ENCODE measurements around the gene ZMIZ1. TPM values are rescaled to one million over a fixed set of nuclear protein-coding genes. Genes with fewer than 3 reads are reported as not detected.

ZMIZ1 gene
- total RNA-seq, 1 donor from 2014 or later = 29.5 TPM

DNA sequence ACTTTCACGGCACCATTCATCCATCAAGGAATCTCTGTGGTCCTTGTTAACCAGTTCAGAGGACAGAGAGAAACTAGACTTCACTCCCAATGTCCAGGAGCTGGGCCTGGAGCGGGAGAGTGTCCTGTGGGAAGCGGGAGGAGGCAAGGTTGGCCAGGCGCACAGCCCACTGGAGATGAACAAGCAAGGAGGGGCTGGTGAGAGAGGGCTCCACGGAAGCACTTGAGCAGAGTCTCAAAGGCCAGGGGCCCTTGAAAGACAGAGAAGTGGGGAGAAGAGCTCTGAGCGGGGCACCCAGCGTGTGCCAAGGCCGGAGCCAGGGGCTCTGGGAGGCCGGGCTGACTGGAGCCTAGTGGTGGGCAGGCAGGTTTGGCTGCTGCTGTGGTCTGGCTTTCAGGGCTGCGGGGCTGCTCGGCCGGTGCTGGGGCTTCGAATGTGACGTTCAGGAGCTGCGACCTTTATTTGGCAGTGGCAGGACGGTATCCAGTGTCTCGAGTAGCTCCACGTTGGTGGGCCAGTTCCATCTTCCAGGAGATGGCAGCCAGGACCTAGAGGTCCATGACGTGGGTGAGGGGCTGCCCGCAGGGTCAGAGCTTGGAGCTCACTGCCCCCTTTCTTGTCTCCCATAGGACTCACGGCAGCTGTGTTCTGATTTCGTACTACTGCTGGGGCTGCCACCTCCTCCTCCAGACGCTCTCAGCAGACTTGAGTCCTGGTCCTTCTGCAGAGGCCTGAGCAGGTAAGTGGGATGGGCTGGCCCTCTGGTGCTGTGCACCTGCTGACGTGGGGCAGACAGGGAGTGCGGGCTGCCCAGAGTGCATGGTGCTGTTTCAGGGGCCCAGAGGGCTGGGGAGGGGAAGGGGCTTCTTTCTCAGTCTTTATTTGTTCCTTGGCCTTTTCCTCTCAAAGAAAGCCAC lies 49.8 kb downstream of the ZMIZ1 start:
- no peak for DNase-seq

DNA sequence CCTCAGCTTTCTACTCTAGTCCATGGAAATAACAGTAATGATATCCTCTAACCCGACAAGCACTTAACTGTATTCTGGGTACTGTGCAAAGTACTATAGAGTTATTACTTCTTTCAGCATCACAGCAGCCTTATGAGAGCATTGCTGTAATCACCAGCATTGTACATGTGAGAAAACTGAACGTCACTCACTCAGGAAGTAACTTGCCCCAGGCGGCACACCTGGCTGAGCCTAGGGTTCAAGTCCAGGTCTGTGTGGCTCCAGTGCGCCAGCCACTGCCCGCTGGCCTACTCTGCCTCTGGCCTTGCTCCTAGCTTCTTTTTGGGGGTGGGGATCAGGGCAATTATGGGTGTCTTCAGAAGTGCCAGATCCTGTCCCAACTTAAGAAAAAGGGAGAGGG lies 50.5 kb downstream of the ZMIZ1 start:
- DNase-seq = no peak

DNA sequence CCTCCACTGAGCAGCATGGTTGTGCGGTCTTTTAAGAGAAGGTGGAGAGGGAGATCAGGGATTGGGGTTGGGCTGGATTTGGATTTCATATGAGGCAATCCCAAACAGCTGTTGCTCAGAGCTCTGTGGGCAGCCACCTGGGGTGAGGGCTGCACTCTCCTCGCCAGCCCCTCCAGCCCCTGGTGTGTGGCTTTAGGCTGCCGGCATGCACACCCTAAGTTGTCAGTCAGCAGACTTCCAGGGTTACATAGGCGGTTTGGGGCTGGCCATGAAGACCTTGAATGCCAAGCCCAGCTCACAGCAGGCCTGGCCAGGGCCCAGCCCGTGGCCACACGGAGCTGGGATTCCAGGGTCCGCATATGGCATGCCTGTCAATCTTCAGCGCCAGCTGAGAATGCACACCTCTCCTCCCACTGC lies 54.8 kb downstream of the ZMIZ1 start:
- DNase-seq = no peak

DNA sequence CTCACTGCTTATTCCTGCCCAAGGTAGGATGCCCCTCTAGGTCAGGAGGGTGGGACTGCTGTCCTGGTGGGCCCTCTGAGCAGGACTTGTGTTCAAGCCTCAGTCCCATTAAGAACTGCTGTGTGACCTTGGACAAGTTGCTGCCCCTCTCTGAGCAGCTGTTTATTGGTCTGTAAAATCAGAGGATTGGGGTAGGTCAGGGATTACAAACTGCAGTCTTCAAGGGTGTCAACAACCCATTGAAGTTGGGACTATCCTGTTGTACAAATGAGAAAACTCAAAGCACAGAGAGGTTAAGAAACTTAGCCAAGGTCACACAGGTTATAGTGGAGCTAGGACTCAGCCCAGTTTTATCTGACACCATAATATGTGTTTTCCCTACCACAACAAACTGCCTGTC lies 55.3 kb downstream of the ZMIZ1 start:
- DNase-seq = no peak

DNA sequence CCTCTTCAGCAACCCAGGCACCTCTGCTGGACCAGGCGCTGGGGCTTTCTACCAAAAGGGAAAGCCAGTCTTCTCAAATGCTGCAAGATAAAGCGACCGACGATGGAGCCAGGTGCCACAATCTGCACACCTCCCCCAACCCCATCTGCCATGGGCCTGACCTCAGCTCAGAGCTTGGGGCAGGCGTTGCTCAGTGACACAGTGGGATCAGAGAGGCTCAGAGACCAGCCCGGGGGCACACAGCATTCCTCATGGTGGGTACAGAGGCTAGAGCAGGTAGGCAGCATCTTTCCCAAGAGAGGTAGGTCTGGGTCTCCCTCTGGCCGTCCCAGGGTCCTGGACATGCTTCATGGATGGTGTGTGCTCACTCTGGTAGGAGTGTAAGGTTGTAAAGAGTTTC lies 56.3 kb downstream of the ZMIZ1 start:
- DNase-seq = no peak

DNA sequence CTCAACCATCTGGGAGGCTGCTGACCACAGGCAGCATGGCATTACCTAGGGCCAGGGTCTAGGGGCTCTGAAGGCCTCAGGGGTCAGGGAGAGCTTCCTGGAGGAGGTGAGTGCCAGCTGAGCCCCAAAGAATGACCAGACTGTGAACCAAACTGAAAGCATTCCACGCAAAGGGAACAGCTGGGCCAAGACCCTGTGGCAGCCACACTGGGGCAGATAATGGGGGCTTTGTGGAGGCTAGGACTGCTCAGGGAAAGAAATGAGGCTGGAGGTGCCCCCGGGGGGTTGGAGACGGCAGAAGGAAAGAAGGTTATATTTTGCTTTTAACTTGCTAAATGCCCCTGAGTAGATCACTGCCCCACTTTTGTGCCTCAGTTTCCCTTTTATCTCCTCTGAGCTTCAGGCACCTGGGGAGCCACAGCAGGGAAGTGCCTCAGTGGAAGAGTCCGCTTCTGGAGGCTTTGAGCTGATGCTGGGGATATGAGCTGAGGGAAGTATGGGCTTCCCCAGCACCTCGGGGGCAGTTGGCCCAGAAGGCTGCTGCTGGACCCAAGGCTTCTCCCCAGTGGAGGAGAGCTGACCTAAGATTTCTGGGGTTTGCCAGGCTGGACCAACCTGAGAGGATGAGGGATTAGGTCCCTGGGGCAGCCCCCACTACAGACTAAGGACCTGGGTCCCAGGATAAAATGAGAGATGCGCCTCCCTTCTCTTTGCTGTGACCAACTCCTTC lies 57.8 kb downstream of the ZMIZ1 start:
- no peak for DNase-seq

DNA sequence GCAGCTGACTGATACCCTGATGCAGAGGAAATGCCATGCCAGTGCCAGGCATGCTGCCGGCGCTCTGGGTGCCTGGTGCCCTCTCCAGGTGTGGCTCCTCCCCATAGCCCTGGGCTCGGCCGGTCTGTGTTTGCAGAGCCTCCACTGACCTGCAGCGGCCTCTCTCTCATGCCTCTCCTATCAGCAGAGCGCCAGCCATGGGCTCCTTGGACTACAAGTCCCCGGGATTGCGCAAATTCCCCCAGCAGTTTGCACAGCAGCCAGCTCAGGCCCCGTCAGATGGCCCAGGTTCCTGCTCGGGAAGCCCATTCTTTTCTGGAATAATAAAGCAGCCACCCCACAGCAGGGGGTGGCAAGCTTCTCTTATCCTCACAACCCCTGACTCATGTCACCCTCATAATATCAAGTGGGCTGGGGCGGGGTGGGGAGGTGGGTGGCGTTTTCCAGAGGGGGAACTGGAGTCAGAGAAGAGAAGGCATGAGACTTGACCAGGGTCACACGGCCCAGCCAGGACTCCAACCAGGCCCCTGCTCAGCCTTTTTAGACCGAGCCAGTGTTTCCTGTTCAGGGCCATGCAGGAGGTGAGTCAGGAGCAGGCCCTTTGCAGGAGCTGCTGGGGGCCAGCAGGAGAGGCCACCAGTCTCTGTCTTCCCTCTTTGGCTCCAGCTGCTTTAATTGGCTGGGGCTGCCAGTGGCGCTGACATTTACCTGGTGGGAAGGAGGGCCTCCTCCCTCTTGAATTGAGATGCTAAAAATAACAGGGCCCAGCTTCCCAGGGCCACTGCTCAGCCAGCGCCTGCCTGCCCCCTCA lies 58.6 kb downstream of the ZMIZ1 start:
- DNase-seq = no peak

DNA sequence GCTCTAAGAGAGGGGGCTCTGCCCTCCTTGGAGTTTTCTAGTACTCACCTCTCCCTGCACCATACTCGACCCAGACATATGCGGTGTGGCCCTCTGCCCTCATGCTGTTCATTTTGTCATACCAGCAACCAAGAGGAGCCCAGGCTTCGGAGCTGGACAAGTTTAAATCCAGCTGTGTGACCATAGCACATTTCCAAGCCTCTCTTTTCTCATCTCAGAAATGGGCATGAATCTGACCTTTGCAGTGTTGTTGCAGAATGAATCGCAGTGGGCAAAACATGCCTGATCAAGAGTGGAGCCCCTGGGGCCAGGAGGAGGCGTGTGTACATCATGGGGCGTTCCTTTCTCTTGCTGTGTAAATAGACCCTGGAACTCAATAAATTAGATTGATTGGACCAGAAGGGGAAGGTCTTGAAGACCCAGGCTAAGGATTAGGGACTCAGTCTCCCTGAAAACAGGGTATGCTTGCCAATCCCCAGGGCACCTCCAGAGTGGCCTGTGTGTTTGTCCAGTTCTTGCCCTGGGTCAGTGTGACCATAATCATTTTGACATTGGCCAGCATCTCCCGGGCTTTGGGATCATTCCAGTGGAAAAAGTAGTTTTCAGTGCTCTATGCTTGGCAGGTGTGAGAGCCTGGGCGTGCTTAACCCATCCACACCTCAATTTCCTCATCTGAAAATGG lies 59.6 kb downstream of the ZMIZ1 start:
- DNase-seq = no peak

DNA sequence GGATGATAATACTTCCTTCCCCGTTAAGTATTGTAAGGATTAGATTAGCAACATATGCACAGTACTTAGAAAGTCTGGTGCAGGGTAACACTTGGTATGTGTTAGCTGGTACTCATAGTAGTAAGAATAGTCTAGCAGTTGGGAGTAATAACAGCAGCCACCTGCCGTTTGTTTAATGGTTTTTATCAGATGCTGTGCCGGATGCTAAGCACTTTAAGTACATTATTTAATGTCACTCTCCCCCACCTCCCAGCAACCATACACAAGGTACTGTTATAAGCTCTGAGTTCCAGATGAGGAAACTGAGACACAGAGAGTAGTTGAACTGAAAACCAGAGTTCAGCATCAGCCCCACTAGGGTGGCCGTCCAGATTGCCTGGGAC lies 60.1 kb downstream of the ZMIZ1 start:
- no peak for DNase-seq

DNA sequence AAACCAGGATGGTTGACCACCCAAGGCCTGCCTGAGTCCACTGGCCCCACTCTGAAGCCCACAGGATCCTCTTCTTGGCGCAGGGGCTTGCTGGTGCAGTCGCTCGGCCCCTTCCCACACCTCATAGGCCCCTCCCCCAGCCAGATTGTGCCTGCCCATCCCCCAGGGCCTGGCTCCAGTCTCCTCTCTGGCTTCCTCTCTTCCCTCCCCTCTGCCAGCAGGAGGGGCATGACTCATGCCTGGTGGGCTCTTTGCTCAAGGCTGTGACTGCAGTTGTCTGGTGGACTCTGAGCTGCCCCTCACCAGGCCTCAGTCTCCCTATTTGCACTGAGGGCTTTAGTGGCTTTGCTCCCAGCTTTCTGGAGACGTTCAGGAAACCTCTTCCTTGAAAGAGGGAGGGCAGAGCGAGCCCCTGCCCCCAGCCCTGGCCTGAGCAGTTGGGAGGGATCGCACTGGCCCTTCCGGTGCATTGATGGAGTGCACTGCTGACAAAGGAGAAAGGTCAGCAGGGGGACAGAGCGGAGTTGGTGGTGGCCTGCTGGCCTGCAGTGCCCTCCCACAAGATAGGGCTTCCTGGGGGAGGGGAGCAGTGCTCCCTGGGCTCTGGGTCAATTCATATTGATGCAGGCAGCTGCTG lies 60.7 kb downstream of the ZMIZ1 start:
- DNase-seq = no peak

DNA sequence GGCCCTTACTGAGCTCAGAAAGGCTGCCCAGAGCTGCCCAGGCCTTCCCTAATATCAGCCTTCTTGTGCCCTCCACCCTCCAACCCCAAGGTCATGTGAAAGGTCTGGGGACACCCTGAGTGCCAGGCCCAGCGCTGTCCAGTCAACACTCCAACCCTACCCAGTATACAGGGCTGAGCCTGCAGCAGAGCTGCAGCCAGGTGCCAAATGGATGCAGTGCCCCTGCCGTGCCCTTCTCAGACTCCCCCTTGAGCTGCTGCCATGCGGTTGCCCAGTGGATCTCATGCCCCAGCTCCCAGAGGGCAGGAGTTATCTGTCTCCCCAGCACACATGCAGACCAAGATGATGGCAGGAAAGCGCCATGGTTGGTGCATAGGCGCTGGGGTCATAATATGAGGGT lies 61.5 kb downstream of the ZMIZ1 start:
- no peak for DNase-seq

DNA sequence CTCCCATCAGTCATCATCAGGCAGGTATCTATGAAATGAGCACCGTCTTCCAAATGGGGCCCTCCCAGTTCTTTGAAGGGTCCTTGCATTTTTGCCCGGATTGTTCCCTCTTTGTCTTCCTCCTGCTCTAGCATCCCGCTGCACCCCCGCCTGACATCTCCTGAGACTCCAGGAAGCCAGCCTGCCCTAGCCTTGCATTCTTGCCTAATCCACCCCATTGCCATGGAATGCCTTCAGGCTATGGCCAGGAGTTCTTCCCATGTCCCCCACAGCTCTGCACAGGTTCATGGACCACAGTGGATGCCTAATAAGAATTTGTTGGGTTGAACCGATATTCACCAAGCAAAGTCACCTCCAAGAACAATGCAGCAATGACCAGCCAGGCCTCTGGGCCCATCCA lies 62.1 kb downstream of the ZMIZ1 start:
- no peak for DNase-seq

DNA sequence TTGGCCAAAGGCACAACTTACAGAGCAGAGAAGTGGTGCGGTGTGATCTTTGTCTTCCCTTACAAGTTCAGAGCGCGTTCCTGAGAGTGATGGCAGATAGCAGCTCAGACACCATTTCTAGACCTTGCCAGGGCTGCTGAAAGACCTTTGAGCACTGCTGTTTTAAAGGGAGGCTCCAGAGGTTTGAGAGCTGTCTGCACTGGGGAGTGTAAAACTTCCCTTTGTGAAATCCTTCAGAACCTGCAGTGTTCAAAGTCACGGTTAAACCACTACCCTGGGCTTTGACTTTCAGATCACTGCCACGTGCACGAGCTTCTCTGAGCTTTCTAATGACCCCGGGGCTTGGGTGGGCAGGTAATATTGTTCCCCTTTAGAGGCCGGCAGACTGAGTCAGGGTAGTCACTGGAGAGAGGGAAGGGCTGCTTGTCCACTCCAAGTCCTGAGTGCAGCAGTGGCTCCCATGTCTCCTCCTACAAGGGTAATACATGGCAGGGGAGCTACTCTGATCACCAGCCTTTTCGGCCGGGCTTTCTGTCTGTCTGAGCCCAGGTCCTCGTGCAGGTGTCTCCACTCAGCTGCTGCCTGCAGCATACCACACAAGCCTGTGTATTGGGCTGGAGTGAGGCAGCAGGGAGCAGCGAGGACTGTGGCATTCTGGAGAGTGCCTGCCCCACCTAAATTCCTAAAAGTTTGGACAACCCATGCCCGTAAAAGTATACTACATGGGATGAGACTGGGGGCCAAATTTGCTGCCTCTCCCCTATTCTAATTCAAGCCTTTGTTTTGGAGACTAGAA lies 63.3 kb downstream of the ZMIZ1 start:
- DNase-seq = no peak

DNA sequence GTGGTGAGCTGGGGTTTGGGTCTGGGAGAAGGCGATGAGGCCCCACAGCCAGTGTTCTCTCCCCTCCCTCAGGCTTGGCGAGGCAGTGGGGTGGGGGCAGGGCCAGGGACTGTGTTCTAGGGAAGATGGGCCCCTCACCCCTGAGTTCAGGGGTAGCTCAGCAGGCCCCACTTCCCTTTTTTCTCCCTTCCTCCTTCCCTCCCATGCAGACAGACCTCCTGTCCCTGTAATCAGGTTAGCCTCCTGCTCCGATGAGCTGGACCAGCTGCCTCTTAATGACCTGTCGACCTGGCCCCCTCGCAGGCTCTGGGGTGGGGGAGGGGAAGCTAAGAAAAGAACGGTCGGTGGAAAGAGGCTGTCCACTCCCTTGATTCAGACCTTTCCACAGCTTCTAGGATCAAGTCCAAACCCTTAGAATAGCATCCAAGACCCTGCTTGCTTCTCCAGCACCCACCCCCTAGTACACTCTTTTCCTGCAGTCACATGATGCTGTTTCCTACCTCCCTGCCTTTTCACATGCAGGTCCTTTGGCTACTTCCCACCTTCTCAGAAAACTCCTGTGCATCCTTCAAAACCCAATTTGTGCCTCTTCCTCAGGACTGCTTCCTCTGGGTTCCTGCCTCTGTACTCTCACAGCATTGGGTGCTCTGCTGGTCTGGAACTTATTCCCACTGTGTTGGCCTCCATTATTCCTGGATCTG lies 64.1 kb downstream of the ZMIZ1 start:
- no peak for DNase-seq

DNA sequence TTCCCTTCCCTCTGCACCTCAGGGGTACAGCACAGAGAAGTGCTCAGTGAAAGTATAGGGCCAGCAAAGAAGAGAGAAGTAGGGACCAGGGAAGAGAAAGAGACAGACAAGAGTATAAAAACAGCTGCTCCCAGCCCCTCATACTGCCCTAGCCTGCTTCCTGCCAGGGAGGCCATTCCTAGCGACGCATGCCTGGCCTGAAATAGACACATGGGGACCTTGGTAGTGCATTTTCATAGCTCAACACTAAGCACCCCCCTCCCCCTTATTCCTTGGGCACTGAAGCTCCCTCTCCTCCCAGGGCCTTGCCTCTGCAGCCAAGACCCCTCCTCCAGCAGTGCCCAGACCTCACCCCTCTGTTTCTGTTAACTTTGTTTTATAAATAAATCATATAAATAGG lies 64.7 kb downstream of the ZMIZ1 start:
- DNase-seq = no peak

DNA sequence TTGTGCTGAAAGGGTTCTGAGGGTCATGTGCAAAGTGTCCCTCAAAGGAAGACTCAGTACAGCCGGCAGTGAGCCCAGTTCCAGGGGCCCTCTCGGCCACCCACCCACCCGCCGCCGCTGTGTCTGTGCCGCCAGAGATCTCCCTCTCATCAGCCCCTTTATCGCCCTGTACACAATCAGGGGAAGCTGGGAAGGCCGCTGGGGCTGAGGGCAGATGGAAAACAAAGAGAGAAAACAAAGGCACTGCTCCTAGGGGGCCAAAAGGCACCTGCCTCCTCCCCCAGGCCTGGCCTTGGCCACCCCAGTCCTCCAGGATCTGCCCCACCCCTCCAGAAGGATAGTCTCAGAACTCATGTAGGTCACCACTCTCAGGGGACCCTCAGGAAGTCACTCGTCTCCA lies 67.0 kb downstream of the ZMIZ1 start:
- no peak for DNase-seq

DNA sequence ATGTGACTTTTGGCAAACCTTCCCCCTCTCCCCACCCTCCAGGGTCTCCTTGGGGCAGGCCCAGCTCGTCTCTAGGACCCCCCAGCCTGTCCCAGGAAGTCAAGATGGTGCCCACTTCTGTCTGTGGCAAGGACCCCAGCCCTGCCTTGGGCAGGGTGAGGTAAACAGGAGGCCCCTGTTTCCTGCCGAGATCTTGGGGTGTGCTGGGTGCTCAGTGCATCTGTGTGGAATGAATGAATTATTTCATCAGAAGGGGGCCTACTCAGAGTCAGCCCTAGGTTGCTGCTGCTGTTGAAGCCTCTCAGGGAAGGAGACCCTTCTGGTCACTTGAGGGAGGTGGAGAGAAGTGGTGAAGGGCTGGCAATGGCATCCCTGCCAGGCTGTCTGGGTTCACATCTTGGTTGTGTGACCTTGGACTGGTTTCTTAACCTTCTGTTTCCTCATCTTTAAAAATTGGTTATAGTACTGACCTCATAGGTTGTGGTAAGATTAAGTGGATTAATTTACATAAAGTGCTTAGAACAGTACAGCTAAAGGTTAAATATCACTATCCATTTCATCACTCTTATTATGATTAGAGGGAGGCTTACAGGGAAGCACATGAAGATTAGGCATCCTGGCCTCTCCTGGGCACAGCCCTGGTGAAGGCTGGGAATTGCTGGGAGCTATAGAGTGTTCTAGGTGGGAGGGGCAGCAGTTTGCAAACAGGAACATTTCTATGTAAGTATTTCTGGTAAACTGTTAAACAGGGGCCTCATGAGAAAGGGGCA lies 67.7 kb downstream of the ZMIZ1 start:
- DNase-seq = no peak

DNA sequence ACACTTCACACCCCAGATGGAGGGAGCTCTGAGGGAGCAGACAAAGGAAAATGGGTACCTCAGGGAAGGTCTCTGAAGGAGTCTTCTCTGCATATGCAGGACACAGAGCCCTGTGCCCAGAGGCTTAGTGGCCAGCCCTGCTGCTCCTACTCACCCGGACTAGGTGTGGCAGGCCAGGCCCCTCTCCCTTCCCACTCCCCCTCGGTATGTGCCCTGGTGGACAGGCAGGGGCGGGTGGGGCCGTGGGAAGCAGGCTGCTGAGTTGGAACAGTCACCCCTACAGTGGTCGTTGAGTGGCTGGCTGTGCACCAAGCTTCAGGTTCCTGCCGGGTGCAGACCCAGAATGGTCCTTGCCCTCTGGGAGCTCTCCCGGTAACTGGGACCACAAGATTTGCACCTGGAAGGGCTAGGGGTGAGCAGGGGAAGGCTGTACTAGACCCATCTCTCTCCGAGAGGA lies 68.6 kb downstream of the ZMIZ1 start:
- DNase-seq = no peak

DNA sequence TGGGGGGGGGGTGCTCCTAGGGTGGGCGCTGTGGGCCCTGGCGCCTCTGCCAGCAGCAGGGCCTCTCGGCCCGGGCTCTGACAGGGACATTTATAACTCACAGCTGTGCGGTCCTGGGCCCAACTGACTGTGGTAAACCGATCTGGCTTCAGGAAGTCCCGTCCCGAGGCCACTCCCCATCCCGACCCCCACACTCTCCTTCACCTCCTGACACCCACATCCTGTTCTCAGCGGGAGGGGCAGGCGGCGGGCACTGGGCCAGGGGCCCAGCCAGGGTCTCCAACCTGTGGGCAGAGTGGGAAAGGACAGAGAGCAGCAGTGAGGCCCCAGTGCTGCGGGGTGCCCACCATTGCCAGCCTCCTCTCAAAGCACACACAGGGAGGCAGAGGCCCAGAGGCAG lies 69.1 kb downstream of the ZMIZ1 start:
- no peak for DNase-seq

Measured in occipital lobe (tissue), 2 donors.